D721Med (cell line): ENCODE data around the gene ZC3H10.

Source experiments
- DNase-seq: peaks from one replicate; pipeline ENCODE4 v3.0.0; 2011; ENCODE audit warnings: low spot score; ENCODE audit not compliant: insufficient read length
- FAIRE-seq: peaks from 2 replicates; lab custom pipeline; 2011; peaks lifted over from hg19 to GRCh38; lab: Jason Lieb, UNC
- CTCF ChIP-seq: IDR thresholded peaks from 2 replicates; pipeline ENCODE4 v1.5.1; 2012; ENCODE audit warnings: mild to moderate bottlenecking, control low read depth; ENCODE audit not compliant: insufficient read depth; ENCODE audit errors: missing control alignments

The ZC3H10 gene

GRCh38 chr12:56141946-56142784 lies 24.1 kb downstream of the ZC3H10 start:
- DNase-seq = no peak
- no peak for FAIRE-seq
- no peak for TF ChIP-seq CTCF

- TF ChIP-seq CTCF = no peak
- no peak for FAIRE-seq
- DNase-seq = no peak
Observed at GRCh38 chr12:56143217-56143616, 25.2 kb downstream of the ZC3H10 start.

GRCh38 chr12:56143870-56144269 lies 25.8 kb downstream of the ZC3H10 start:
- DNase-seq (no peak), FAIRE-seq (no peak)
- no peak for TF ChIP-seq CTCF

GRCh38 chr12:56145217-56145616 lies 27.2 kb downstream of the ZC3H10 start:
- no peak for TF ChIP-seq CTCF
- DNase-seq (no peak), FAIRE-seq (no peak)

- no peak for TF ChIP-seq CTCF
- FAIRE-seq (no peak), DNase-seq (no peak)
Observed at GRCh38 chr12:56146492-56147460, 28.7 kb downstream of the ZC3H10 start.

- no peak for FAIRE-seq
- TF ChIP-seq CTCF = no peak
- DNase-seq = no peak
Observed at GRCh38 chr12:56150563-56150962, 32.5 kb downstream of the ZC3H10 start.
